Fibroblast of lung (primary cell): ENCODE measurements around the gene GABRG3. TPM values are rescaled to one million over a fixed set of nuclear protein-coding genes. Genes with fewer than 3 reads are reported as not detected.

Experiments used
- DNase-seq, 2 donors: peaks; one replicate each; pipeline versions ENCODE4 v3.0.0 to v3.0.0-alpha.2; 2010; ENCODE audit warnings: low read depth in 2 of 2
- H2AFZ ChIP-seq: 2 replicates; pipeline ENCODE4 v1.5.1; 2012; ENCODE audit warnings: low read length, control low read depth, inconsistent platforms
- H3K27ac ChIP-seq: 2 replicates; pipeline ENCODE4 v1.5.1; 2011; ENCODE audit warnings: low read length, control low read depth; ENCODE audit not compliant: insufficient read depth
- H3K27me3 ChIP-seq: 2 replicates; pipeline ENCODE4 v1.5.1; 2011; ENCODE audit warnings: mild to moderate bottlenecking, low read length; ENCODE audit not compliant: control insufficient read depth, insufficient read depth
- H3K36me3 ChIP-seq: 2 replicates; pipeline ENCODE4 v1.5.1; 2011; ENCODE audit warnings: low read length; ENCODE audit not compliant: control insufficient read depth, insufficient read depth
- H3K4me1 ChIP-seq: 2 replicates; pipeline ENCODE4 v1.5.1; 2011; ENCODE audit warnings: low read length; ENCODE audit not compliant: control insufficient read depth, insufficient read depth; ENCODE audit errors: extremely low read depth
- H3K4me2 ChIP-seq: 2 replicates; pipeline ENCODE4 v1.5.1; 2011; ENCODE audit warnings: low read length, control low read depth; ENCODE audit not compliant: insufficient read depth; ENCODE audit errors: extremely low read depth
- H3K4me3 ChIP-seq, 4 experiments: fragments of 200-600 bp in 1 of 4; sonication (generic) in 1 of 4; replicated peaks in 1 of 4; 2 replicates each; pipeline ENCODE4 v1.5.1; 2011 to 2016; ENCODE audit warnings: low read length in 4 of 4, low read depth in 3 of 4, mild to moderate bottlenecking in 3 of 4, control low read depth in 2 of 4, inconsistent platforms in 1 of 4, mixed read lengths in 1 of 4; ENCODE audit not compliant: insufficient read depth in 1 of 4; ENCODE audit errors: control extremely low read depth in 1 of 4
- H3K79me2 ChIP-seq: 2 replicates; pipeline ENCODE4 v1.5.1; 2012; ENCODE audit warnings: mild to moderate bottlenecking, low read length, inconsistent platforms; ENCODE audit not compliant: control insufficient read depth, insufficient read depth
- H3K9ac ChIP-seq: 2 replicates; pipeline ENCODE4 v1.5.1; 2011; ENCODE audit warnings: mild to moderate bottlenecking, low read length, control low read depth; ENCODE audit not compliant: insufficient read depth
- H3K9me3 ChIP-seq: 2 replicates; pipeline ENCODE4 v1.5.1; 2012; ENCODE audit warnings: low read depth, low read length; ENCODE audit not compliant: control insufficient read depth, insufficient read depth
- H4K20me1 ChIP-seq: 2 replicates; pipeline ENCODE4 v1.5.1; 2011; ENCODE audit warnings: low read length; ENCODE audit not compliant: control insufficient read depth, insufficient read depth; ENCODE audit errors: extremely low read depth
- EZH2 ChIP-seq: IDR thresholded peaks from 2 replicates; pipeline ENCODE4 v1.5.1; 2012; ENCODE audit warnings: low read length, control low read depth, mild to moderate bottlenecking; ENCODE audit errors: missing control alignments
- polyA plus RNA-seq, 2 donors: library from polyadenylated mRNA; depleted of rRNA in 1 of 2; stranded (reverse) in 1 of 2; unstranded in 1 of 2; fragments of >200 nt; gene quantifications; 2 replicates each; pipeline ENCODE4 v1.2.1, GENCODE V29; 2011 to 2012; ENCODE audit warnings: missing spikeins in 1 of 2
- total RNA-seq: library from RNA; depleted of rRNA; stranded (reverse); fragments of >200 nt; gene quantifications from 2 replicates; pipeline ENCODE4 v1.2.1, GENCODE V29; 2014
- TF ChIP-seq, protein P1 (sequence below), 2 donors: IDR thresholded peaks in 1 of 2; conservative IDR thresholded peaks in 1 of 2; 1 replicate in 1 of 2; 2 replicates in 1 of 2; pipeline ENCODE4 v1.5.1; 2011 to 2012; ENCODE audit warnings: low read length in 2 of 2, control low read depth in 1 of 2, inconsistent platforms in 1 of 2, low read depth in 1 of 2, mild to moderate bottlenecking in 1 of 2

GABRG3 gene
- total and polyA plus RNA-seq, 2 donors (not counting 1 experiment from before 2014, with no cell fraction given), result not detected

- no peaks in the 10 kb centered on the region for H3K36me3 ChIP-seq
- no peaks in the 10 kb centered on the region for H3K27me3 ChIP-seq
- no peak overlapping the region for H2AFZ ChIP-seq
- TF ChIP-seq, protein P1, sequence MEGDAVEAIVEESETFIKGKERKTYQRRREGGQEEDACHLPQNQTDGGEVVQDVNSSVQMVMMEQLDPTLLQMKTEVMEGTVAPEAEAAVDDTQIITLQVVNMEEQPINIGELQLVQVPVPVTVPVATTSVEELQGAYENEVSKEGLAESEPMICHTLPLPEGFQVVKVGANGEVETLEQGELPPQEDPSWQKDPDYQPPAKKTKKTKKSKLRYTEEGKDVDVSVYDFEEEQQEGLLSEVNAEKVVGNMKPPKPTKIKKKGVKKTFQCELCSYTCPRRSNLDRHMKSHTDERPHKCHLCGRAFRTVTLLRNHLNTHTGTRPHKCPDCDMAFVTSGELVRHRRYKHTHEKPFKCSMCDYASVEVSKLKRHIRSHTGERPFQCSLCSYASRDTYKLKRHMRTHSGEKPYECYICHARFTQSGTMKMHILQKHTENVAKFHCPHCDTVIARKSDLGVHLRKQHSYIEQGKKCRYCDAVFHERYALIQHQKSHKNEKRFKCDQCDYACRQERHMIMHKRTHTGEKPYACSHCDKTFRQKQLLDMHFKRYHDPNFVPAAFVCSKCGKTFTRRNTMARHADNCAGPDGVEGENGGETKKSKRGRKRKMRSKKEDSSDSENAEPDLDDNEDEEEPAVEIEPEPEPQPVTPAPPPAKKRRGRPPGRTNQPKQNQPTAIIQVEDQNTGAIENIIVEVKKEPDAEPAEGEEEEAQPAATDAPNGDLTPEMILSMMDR (conservative IDR thresholded peaks at IDR 0.05 in 1 of 2, IDR thresholded peaks at IDR 0.05 in 1 of 2; ENCODE audit: low read depth in 1 of 2, low read length in 2 of 2), result no peak
- no peak for TF ChIP-seq EZH2
- H3K9me3 ChIP-seq, result no peaks in the 10 kb centered on the region
- no peaks in the 10 kb centered on the region for H3K4me1 ChIP-seq
- no peaks in the 10 kb centered on the region for H4K20me1 ChIP-seq
- no peak overlapping the region for H3K9ac ChIP-seq
- no peak overlapping the region for H3K27ac ChIP-seq
- H3K4me3 ChIP-seq, result no peak overlapping the region
- H3K4me2 ChIP-seq, result no peak overlapping the region
- no peaks in the 10 kb centered on the region for H3K79me2 ChIP-seq
- DNase-seq, result no peak
These were observed 618.8 kb downstream of the GABRG3 start for GRCh38 chr15:27589782-27590181.

Other genes with a start within 250 kb of the GABRG3 start
- 1.5 and 1.8 TPM in 2 replicates for gene GABRB3, start 198.1 kb upstream of the GABRG3 start, total RNA-seq
- 0.72 and 1.1 TPM in 2 replicates for gene GABRB3, start 198.1 kb upstream of the GABRG3 start, polyA plus RNA-seq
- gene GABRA5, start 104.1 kb upstream of the GABRG3 start, total RNA-seq, result not detected in 2 replicates
- 0.09 and 0.23 TPM in 2 replicates for gene GABRA5, start 104.1 kb upstream of the GABRG3 start, polyA plus RNA-seq